KG1 (cell line): ENCODE results near the gene NR4A3.

ENCODE experiments used
- DNase-seq: peaks from one replicate; lab custom pipeline; 2025; lab: John Stamatoyannopoulos, UW

NR4A3 gene

DNA sequence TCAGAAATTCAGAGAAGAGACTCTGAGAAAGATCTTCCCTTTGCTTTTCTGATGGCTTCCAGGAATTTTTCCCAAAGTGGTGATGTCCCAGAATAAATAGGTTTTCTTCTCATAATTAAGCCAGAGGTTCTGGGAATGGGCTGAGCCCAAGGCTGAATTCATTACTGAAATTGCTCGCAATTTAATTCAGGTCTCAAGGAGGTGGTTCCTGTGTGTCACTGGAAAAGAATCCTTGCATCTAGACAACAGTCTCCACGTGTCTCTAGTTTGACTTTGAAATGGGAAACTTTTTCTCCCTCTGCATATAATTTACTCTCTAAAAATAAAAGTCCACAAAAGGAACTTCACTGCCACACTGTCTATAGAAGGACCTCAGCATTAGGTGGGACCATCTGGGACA, 57.0 kb downstream of the NR4A3 start:
- DNase-seq: no peak

DNA sequence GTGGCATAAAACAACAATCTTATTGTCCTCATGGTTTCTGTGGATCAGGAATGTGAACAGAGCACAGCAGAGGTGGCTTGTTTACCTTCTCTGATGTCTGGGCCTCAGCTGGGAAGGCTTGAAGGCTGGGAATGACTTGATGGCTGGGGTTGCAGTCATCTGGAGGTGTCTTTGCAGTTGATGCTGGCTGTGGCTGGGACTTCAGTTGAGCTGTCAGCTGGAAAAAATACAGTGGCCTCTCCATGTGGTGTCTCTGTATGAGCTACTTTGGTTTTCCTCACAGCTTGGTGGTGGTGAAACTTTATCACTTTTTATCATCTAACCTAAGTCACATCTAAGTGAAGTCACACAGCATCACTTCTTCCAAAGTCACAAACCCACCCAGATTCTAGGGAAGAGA, 60.1 kb downstream of the NR4A3 start:
- no peak for DNase-seq

DNA sequence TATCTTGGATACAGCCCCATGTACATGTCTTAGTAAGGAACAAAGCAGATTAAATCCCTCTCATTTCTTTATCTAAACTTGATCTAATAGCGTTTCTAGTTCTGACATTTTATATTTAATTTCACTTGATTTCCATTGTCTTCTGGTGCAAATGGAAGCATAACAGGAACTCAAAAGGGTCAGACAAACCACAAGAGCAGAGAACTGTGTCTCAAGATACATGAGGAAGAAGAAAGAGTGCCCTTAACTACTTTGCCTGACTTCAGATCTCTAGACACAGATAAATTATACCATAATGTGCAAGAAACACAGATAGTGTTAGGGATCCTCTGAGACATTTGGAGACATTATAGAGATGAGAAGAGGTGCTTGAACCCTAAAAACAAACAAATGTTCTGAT, 64.1 kb downstream of the NR4A3 start:
- DNase-seq: peak; percentile 46

DNA sequence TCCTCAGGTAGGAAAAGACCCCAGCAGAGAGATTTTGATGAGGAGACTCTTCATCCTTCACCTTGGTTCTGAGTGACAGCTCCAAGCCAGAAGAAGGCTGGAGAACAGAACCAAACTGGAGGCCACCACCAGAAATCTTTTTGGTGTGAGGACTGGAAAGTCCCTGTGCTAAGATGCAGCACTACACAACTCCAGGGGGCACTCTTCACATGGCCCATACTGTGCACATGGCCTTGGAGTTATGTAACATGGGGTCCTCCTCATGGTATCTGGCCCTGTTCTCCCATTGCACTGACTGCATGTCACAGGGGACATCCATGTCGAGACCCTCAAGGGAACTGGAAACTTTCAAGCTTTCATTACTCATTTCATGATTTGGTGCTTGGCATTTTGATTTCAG, 67.4 kb downstream of the NR4A3 start:
- DNase-seq: no peak

DNA sequence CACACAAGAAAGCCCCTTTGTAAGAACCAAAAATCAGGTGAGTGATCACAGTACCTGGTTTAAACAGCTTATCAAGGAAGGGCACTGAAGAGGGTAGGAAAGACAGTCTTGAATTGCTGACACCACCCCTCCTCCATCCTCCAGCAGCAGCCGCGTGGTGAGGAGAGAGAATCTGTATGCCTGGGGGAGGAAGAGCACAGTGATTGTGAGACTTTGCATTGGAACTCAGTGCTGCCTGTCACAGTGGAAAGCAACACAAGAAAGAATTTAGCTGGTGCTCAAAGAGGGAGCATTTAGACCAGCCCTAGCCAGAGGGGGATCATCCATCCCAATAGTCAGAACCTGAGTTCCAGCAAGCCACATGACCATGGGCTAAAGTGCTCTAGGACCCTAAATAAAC, 73.1 kb downstream of the NR4A3 start:
- DNase-seq: no peak

DNA sequence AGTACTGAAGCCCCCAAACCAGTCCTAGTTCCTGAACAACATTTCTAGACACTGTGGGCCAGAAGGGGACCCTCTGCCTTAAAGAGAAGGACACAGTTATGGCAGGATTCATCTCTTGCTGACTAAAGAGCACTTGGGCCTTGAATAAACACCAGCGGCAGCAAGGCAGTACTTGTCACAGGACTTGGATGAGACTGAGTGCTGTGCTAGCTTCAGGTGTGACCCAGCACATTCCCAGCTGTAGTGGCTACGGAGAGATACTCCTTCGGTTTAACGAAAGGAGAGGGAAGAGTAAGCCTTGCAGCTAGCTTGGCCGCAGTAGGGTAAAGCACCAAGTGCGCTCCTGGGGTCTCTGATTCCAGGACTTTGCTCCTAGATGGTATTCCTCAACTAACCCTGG, 73.8 kb downstream of the NR4A3 start:
- DNase-seq: no peak

DNA sequence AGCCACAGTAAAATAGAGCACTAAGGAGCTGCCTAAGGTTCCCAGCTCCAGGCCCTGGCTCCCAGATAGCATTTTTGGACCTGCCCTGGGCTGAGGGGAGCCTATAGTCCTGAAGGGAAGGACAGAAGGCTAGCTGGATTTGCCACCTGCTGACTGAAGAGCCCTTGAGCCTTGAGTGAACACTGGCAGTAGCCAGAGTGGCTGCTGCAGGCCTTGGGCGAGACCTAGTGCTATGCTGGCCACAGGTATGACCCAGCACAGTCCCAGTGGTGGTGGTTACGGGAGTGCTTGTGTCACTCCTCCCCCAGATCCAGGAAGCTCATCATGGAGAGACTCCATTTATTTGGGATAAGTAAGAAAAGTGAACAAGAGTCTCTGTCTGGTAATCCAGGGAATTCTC, 74.4 kb downstream of the NR4A3 start:
- DNase-seq: no peak

DNA sequence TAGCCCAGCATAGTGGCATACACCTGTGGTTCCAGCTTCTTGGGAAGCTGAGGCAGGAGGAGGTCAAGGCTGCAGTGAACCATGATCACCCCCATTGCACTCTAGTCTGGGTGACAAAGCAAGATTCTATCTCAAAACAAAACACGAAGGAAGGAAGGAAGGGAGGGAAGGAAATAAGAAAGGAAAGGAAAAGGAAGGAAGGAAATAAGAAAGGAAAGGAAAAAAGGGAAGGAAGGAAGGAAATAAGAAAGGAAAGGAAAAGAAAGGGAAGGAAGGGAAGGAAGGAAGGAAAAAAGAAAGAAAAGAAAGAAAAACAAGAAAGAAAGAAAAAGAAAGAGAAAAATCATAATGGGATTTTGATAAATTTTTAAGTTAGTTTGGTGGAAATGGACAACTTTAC, 81.7 kb downstream of the NR4A3 start:
- DNase-seq: no peak

DNA sequence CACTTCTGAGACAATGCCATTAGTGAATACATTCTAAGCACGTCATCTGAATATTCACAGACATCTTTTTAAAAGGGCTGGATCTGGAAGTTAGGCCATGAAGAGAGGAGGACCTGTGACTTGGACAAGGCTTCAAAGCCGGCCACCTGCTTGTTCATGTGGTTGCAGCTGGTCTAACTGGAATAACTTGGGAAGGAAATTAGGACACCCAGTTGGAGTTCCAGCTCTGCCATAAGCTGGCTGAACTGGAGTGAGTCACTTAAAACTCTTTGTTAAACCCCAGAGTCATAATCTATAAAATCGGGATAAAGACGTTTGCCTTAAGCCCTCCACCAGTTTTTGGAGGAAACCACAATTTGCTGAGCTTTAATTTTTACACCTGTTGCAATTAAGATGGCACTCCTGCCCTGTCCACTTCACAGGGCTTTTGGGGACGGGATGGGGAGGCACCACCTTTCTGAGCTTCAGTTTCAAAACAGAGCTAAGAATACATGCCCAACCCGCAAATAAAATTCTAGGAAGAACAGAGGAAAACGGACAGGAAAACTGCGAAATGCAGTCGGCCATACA, 84.2 kb downstream of the NR4A3 start:
- no peak for DNase-seq

DNA sequence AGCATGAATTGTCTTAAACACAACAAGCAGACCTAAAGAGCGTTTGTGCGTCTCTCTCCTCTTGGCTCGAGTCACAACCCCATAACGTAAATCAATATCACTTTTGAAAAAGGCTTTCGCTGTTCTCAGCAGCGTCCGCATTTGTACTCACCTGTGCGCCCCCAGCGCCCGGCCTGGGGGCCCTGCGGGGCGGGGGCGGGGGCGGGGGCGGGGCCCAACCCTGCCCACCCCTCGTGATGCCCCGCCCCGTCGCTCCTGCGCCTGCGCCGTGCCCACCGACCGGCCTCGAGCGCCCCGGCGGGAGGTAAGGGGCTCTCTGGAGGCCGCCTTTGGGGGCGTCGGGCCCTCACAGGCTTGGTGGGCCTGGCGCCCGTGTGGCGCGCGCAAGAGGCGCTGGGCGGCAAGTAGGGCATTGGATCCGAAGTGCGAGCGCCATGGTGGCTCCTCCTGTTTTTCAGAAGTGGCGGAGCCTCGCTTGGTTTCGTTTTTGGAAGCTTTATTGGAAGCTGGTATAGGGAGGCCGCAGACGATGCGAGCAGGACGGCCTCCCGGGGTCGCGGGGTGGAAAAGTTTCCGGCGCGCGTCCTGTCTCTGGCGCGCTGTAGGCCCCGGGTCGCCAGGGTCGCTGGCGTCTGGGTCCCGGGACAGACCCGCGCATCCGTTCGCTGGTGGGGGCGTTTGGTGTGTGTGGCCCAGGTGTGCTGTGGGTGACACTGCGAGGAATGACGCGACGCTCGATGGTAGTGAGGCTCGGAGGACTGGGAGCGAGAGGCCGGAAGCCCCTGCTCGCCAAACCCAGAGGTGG, 84.9 kb downstream of the NR4A3 start, which contains the start of gene STX17:
TSS of gene STX17 (plus strand) at position 252 of the 805 bp plus-strand sequence. CDS start 8,586 bp downstream, outside the sequence.
- peak; percentile 35 for DNase-seq

DNA sequence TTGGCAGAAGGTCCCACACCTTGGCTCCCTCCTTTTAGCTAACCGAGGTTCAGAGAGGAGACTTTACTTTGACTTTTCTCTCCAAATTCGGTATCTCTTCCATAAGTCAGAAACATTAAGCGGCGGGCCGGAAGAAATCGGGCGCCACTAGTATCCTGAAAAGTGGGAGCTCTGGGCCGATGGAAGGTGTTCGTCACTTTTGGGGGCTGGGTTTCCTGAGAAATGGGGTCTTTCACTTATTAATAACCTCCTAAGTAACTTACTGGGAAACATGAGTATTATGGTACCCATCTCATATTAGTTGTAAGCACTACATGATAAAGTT, 85.5 kb downstream of the NR4A3 start:
- DNase-seq: no peak

DNA sequence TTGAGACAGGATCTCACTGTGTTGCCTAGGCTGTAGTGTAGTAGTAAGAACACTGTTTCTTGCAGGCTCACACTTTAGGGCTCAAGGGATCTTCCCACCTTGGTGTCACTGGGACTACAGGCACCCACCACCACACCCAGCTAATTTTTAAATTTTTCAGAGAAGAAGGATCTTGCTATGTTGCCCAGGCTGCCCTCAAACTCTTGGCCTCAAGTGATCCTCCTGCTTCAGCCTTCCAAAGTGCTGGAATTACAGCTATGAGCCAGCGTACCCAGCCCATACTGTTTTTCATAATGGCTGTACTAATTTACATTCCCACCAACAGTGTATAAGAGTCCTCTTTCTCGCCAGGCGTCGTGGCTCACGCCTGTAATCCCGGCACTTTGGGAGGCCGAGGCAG, 89.9 kb downstream of the NR4A3 start:
- DNase-seq: no peak
